ENCODE results near the gene NDFIP1. TPM values are rescaled to one million over a fixed set of nuclear protein-coding genes. Genes with fewer than 3 reads are reported as not detected.

NDFIP1 gene
- total RNA-seq, 1 donor from 2014 or later, result 70.5 TPM

- DNase-seq, result no peak
- H3K9me3 ChIP-seq, result no peaks in the 10 kb centered on the region
- no peaks in the 10 kb centered on the region for H3K36me3 ChIP-seq
- H3K27me3 ChIP-seq (ENCODE audit: low read depth), result no peaks in the 10 kb centered on the region
- no peak overlapping the region for H3K4me3 ChIP-seq
- intact Hi-C loops (cut with DNase I), result no loop called here
- ATAC-seq, result no peak
- no peak overlapping the region for H3K27ac ChIP-seq
- peaks cover 6% of the 10 kb centered on the region for H3K4me1 ChIP-seq
- TF ChIP-seq CTCF (IDR thresholded peaks at IDR 0.05), result no peak
Measured at GRCh38 chr5:142098931-142099330, 9.6 kb upstream of the NDFIP1 start.

GRCh38 chr5:142100307-142100706 lies 8.3 kb upstream of the NDFIP1 start:
- intact Hi-C loops (cut with DNase I), result no loop called here
- no peak for DNase-seq

GRCh38 chr5:142102980-142103740 lies 5.4 kb upstream of the NDFIP1 start:
- intact Hi-C loops (cut with DNase I), result no loop called here
- Histone ChIP-seq H3K27me3 (ENCODE audit: low read depth) (no peaks in the 10 kb centered on the region), H3K27ac (no peak overlapping the region), H3K4me1 (peaks cover 2% of the 10 kb centered on the region), H3K4me3 (no peak overlapping the region), H3K36me3 (no peaks in the 10 kb centered on the region), H3K9me3 (no peaks in the 10 kb centered on the region)
- no peak for DNase-seq
- no peak for TF ChIP-seq CTCF (IDR thresholded peaks at IDR 0.05)
- ATAC-seq, result no peak

More at GRCh38 chr5:142100307-142100706, 8.3 kb upstream of the NDFIP1 start:
- no peaks in the 10 kb centered on the region for H3K9me3 ChIP-seq
- no peak overlapping the region for H3K27ac ChIP-seq
- no peaks in the 10 kb centered on the region for H3K27me3 ChIP-seq (ENCODE audit: low read depth)
- no peak for TF ChIP-seq CTCF (IDR thresholded peaks at IDR 0.05)
- H3K36me3 ChIP-seq, result no peaks in the 10 kb centered on the region
- no peak overlapping the region for H3K4me3 ChIP-seq
- peaks cover 6% of the 10 kb centered on the region for H3K4me1 ChIP-seq
- no peak for ATAC-seq

GRCh38 chr5:142104491-142104890 lies 4.1 kb upstream of the NDFIP1 start:
- ATAC-seq, result no peak
- no peak overlapping the region for H3K4me3 ChIP-seq
- H3K9me3 ChIP-seq, result no peaks in the 10 kb centered on the region
- no peaks in the 10 kb centered on the region for H3K36me3 ChIP-seq
- H3K27ac ChIP-seq, result no peak overlapping the region
- H3K4me1 ChIP-seq, result peaks cover 5% of the 10 kb centered on the region
- no peaks in the 10 kb centered on the region for H3K27me3 ChIP-seq (ENCODE audit: low read depth)
- no peak for DNase-seq
- intact Hi-C loops (cut with DNase I), result no loop called here
- no peak for TF ChIP-seq CTCF (IDR thresholded peaks at IDR 0.05)

- Histone ChIP-seq H3K36me3 (no peaks in the 10 kb centered on the region), H3K27ac (peak overlapping the region; percentile 19)
- no peak for ATAC-seq
Measured at GRCh38 chr5:142106061-142106460, 2.5 kb upstream of the NDFIP1 start.

More at GRCh38 chr5:142106061-142106460, 2.5 kb upstream of the NDFIP1 start:
- peaks cover 15% of the 10 kb centered on the region for H3K4me1 ChIP-seq
- TF ChIP-seq CTCF (IDR thresholded peaks at IDR 0.05), result no peak
- no peaks in the 10 kb centered on the region for H3K27me3 ChIP-seq (ENCODE audit: low read depth)
- intact Hi-C loops (cut with DNase I), result no loop called here
- H3K9me3 ChIP-seq, result no peaks in the 10 kb centered on the region
- DNase-seq, result no peak
- H3K4me3 ChIP-seq, result no peak overlapping the region
